ENCODE measurements around the gene ZNF597. TPM values are rescaled to one million over a fixed set of nuclear protein-coding genes. Genes with fewer than 3 reads are reported as not detected.
A peak's percentile ranks its signal among the peaks of the same experiment; 100 is the strongest.

The ZNF597 gene
- total RNA-seq, 2 experiments from 2014 or later = 2.3 to 2.5 TPM

GRCh38 chr16:3400446-3400778 is 42.9 kb downstream of the ZNF597 start:
- Histone ChIP-seq H3K27me3 (ENCODE audit: control insufficient read depth in 1 of 2, insufficient read depth in 2 of 2, low read length in 2 of 2) (no peaks in the 10 kb centered on the region), H3K36me3 (ENCODE audit: insufficient read depth, low read length) (peaks cover 45% of the 10 kb centered on the region), H3K9me3 (ENCODE audit: control insufficient read depth in 1 of 2, insufficient read depth in 1 of 2, low read length in 2 of 2) (peaks cover 14% of the 10 kb centered on the region in 2 experiments), H3K27ac (ENCODE audit: low read depth in 1 of 2, low read length in 2 of 2) (peak overlapping the region; percentile 64 to 73), H3K4me1 (ENCODE audit: insufficient read depth, low read length) (peaks cover 49% of the 10 kb centered on the region), H3K4me3 (ENCODE audit: low read length) (peak overlapping the region; percentile 83)
- POLR2A ChIA-PET = interaction anchor here (0.7 to 4.5 kb wide), 36 partner anchors 8 to 853 kb away, joined by 3 to 60 read pairs (median 5); partner anchors contain the start of genes CLUAP1, FLYWCH2, HCFC1R1 and NAA60
- peak; percentile 15 for ATAC-seq (ENCODE audit: poor library complexity)
- peaks cover 75% of the 10 kb centered on the region for H3K36me3 Mint-ChIP-seq (ENCODE audit: low read depth)
- peaks cover 70% of the 10 kb centered on the region for H3K4me1 Mint-ChIP-seq (ENCODE audit: low read depth)
- TF ChIP-seq, protein P1, sequence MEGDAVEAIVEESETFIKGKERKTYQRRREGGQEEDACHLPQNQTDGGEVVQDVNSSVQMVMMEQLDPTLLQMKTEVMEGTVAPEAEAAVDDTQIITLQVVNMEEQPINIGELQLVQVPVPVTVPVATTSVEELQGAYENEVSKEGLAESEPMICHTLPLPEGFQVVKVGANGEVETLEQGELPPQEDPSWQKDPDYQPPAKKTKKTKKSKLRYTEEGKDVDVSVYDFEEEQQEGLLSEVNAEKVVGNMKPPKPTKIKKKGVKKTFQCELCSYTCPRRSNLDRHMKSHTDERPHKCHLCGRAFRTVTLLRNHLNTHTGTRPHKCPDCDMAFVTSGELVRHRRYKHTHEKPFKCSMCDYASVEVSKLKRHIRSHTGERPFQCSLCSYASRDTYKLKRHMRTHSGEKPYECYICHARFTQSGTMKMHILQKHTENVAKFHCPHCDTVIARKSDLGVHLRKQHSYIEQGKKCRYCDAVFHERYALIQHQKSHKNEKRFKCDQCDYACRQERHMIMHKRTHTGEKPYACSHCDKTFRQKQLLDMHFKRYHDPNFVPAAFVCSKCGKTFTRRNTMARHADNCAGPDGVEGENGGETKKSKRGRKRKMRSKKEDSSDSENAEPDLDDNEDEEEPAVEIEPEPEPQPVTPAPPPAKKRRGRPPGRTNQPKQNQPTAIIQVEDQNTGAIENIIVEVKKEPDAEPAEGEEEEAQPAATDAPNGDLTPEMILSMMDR (IDR thresholded peaks at IDR 0.05) = no peak
- H3K9me3 Mint-ChIP-seq = peaks cover 5% of the 10 kb centered on the region
- DNase-seq = no peak
- peak overlapping the region; percentile 95 for H3K4me3 Mint-ChIP-seq
- H3K27ac Mint-ChIP-seq = peak overlapping the region; percentile 88
- CTCF ChIA-PET = interaction anchor here (1.0 to 2.2 kb wide), 6 partner anchors 35 to 271 kb away, joined by 3 to 17 read pairs (median 4); partner anchors contain the start of genes TIGD7 and ZNF75A
- intact Hi-C loops (cut with DNase I, micrococcal nuclease) = loop anchor here (2.0 to 5.0 kb wide), 5 partner anchors 36 to 138 kb away; partner anchors contain the start of genes TIGD7 (in 1 of the 2) and ZNF75A (in 1 of the 2)
- H3K27me3 Mint-ChIP-seq = no peaks in the 10 kb centered on the region

DNA sequence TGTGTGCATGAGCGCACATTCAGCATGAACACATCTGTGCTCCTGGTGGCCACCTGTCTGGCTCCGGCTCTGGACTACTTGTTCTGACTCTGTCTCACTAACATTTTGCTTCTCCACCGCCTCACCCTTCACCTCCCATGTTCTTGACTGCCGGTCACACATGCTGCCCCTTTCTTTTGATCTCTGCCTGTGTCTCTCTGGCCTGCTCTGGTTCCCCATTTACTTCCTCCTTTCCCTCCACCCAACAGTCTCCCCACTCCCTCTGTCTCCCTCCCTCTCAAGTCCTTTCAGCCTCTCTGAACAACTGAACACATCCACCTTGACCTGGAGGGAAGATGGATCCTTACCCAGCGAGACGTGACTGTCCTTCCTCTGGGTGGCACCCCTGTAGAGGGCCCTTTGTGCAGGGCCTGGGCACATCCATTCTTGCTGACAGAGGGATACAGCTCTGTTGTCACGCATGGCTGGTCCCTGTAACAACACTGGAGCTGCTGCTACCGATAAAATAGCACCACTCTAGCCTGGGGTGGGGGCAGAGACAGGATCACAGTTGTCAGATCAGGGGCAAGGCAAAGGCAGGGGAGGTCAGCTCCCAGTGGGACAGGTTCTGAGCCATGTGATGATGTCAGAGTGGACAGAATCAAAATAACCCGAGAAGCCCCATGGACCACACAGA is 53.5 kb downstream of the ZNF597 start:
- H3K4me1 ChIP-seq (ENCODE audit: insufficient read depth, low read length) = no peaks in the 10 kb centered on the region
- Mint-ChIP-seq H3K36me3 (ENCODE audit: low read depth) (peaks cover 95% of the 10 kb centered on the region), H3K27me3 (no peaks in the 10 kb centered on the region), H3K27ac (no peak overlapping the region), H3K9me3 (peaks cover 18% of the 10 kb centered on the region), H3K4me3 (no peak overlapping the region), H3K4me1 (ENCODE audit: low read depth) (peaks cover 5% of the 10 kb centered on the region)
- H3K36me3 ChIP-seq (ENCODE audit: insufficient read depth, low read length) = peaks cover 73% of the 10 kb centered on the region
- no peak overlapping the region for H3K27ac ChIP-seq (ENCODE audit: low read depth in 1 of 2, low read length in 2 of 2)
- intact Hi-C loops (cut with DNase I, micrococcal nuclease) = no loop called here
- no peaks in the 10 kb centered on the region for H3K27me3 ChIP-seq (ENCODE audit: control insufficient read depth in 1 of 2, insufficient read depth in 2 of 2, low read length in 2 of 2)
- peaks cover 58 to 65% of the 10 kb centered on the region in 2 experiments for H3K9me3 ChIP-seq (ENCODE audit: control insufficient read depth in 1 of 2, insufficient read depth in 1 of 2, low read length in 2 of 2)
- ATAC-seq (ENCODE audit: poor library complexity) (no peak), DNase-seq (no peak)
- ChIA-PET CTCF (no interaction called here), POLR2A (interaction anchor here (1.0 kb wide), 1 partner anchor 10 kb away, joined by 4 read pairs; the partner anchor contains the start of gene ZSCAN32)
- no peak overlapping the region for H3K4me3 ChIP-seq (ENCODE audit: low read length)
- TF ChIP-seq, protein P1 (IDR thresholded peaks at IDR 0.05) = no peak

DNA sequence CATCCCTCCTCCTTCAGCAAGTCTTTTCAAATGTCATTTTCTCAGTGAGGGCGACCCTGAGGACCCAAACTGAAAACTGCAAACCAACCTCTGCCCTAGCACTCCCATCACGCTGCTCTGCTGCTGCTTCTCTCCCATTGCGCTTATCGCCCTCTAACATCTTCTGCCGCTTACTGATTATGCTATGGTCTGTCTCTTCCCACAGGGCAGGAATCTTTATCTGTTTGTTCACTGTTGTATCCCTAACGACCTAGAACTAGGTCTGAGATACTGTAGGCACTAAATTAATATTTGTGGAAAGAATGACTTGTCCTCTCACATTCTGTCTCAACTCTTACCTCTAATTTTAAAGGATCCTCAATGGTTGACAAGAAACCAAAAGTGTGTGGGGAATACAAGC is 55.0 kb downstream of the ZNF597 start:
- intact Hi-C loops (cut with DNase I, micrococcal nuclease) = no loop called here
- no peak overlapping the region for H3K27ac ChIP-seq (ENCODE audit: low read depth in 1 of 2, low read length in 2 of 2)
- peaks cover 65 to 76% of the 10 kb centered on the region in 2 experiments for H3K9me3 ChIP-seq (ENCODE audit: control insufficient read depth in 1 of 2, insufficient read depth in 1 of 2, low read length in 2 of 2)
- ChIA-PET CTCF (no interaction called here), POLR2A (no interaction called here)
- H3K4me1 ChIP-seq (ENCODE audit: insufficient read depth, low read length) = no peaks in the 10 kb centered on the region
- no peaks in the 10 kb centered on the region for H3K27me3 Mint-ChIP-seq
- no peak overlapping the region for H3K4me3 Mint-ChIP-seq
- peaks cover 16% of the 10 kb centered on the region for H3K9me3 Mint-ChIP-seq
- no peaks in the 10 kb centered on the region for H3K4me1 Mint-ChIP-seq (ENCODE audit: low read depth)
- no peaks in the 10 kb centered on the region for H3K27me3 ChIP-seq (ENCODE audit: control insufficient read depth in 1 of 2, insufficient read depth in 2 of 2, low read length in 2 of 2)
- ATAC-seq (ENCODE audit: poor library complexity) (no peak), DNase-seq (no peak)
- peaks cover 74% of the 10 kb centered on the region for H3K36me3 ChIP-seq (ENCODE audit: insufficient read depth, low read length)
- H3K27ac Mint-ChIP-seq = no peak overlapping the region
- H3K36me3 Mint-ChIP-seq (ENCODE audit: low read depth) = peaks cover 95% of the 10 kb centered on the region
- H3K4me3 ChIP-seq (ENCODE audit: low read length) = no peak overlapping the region
- TF ChIP-seq, protein P1 (IDR thresholded peaks at IDR 0.05) = no peak

All from CD4-positive, alpha-beta T cell (primary cell).